Measurements from ENCODE around the gene MORN1.

Gene MORN1

DNA sequence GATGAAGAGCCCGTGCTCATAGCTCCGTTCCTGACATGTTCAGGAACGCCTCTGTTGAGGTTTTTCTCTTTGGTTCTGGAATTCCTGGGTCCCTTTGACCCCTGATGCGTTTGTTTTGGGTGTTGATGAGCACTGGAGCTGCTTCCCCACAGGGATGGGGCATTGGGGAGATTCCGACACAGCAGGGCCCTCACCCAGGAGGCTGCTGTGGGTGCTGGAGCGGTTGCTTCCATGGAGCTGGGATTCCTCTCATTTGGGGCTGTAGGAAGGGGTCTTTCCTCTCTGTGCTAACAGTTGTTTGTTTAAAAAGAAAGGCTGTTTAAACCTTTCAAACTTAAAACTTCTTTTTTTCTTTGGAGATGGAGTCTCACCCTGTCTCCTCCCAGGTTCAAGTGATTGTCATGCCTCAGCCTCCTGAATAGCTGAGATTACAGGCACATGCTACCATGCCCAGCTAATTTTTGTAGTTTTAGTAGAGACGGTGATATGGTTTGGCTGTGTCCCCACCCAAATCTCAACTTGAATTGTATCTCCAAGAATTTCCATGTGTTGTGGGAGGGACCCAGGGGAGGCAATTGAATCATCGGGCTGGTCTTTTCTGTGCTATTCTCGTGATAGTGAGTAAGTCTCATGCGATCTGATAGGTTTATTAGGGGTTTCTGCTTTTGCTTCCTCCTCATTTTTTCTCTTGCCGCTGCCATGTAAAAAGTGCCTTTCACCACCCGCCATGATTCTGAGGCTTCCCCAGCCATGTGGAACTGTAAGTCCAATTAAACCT, 114.4 kb downstream of the MORN1 start:
- TF ChIP-seq, protein P1, sequence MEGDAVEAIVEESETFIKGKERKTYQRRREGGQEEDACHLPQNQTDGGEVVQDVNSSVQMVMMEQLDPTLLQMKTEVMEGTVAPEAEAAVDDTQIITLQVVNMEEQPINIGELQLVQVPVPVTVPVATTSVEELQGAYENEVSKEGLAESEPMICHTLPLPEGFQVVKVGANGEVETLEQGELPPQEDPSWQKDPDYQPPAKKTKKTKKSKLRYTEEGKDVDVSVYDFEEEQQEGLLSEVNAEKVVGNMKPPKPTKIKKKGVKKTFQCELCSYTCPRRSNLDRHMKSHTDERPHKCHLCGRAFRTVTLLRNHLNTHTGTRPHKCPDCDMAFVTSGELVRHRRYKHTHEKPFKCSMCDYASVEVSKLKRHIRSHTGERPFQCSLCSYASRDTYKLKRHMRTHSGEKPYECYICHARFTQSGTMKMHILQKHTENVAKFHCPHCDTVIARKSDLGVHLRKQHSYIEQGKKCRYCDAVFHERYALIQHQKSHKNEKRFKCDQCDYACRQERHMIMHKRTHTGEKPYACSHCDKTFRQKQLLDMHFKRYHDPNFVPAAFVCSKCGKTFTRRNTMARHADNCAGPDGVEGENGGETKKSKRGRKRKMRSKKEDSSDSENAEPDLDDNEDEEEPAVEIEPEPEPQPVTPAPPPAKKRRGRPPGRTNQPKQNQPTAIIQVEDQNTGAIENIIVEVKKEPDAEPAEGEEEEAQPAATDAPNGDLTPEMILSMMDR (IDR thresholded peaks at IDR 0.05; ENCODE audit: insufficient read depth, low read length, poor library complexity, severe bottlenecking), result no peak

DNA sequence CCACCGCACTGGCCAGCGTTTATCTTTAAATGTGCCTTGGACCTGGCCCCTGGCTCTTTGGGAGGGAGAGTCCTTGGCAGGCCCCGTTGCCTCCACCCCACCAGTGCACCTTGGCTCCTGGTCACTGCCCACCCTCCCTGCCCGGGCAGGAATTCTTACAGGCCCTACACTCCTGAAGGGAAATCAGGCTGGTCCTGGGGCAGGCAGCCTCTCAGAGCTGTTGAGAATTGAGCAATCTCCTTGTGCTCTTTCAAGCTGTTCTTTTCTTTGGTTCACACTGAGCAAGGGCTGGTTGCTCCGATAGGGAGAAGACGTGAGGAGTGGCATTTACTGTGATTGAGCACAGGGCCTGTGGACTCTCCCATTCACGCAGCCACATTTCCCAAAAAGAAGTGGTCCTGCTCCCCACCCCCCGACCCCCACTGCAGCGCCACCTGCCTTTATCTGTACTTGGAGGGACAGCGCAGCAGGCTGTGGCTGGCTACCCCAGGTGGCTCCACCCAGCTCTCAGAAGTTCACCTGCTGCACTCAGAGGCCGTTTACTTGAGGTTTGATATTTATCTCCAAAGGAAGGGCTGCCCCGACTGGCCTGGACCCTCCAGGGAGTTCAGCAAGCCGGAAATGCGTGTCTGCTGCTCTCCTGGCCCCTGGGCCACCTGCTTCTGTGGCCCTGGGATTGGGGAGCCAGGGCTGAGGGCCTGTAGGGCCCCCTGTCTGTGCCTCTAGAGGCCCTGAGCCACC, 115.4 kb downstream of the MORN1 start:
- no peaks in the 10 kb centered on the region for H3K27me3 ChIP-seq (replicated peaks; ENCODE audit: control insufficient read depth, insufficient read depth, low read length)
- DNase-seq (ENCODE audit: extremely low read depth, insufficient read length), result no peak
- no peak overlapping the region for H3K4me3 ChIP-seq (replicated peaks; ENCODE audit: low read depth, low read length)
- TF ChIP-seq, protein P1 (IDR thresholded peaks at IDR 0.05; ENCODE audit: insufficient read depth, low read length, poor library complexity, severe bottlenecking), result peak; percentile 7
- peaks cover 6% of the 10 kb centered on the region for H3K36me3 ChIP-seq (ENCODE audit: control insufficient read depth, insufficient read depth, low read length)

More for the DNA sequence above, 114.4 kb downstream of the MORN1 start:
- H3K27me3 ChIP-seq (replicated peaks; ENCODE audit: control insufficient read depth, insufficient read depth, low read length), result no peaks in the 10 kb centered on the region
- H3K4me3 ChIP-seq (replicated peaks; ENCODE audit: low read depth, low read length), result no peak overlapping the region
- peaks cover 6% of the 10 kb centered on the region for H3K36me3 ChIP-seq (ENCODE audit: control insufficient read depth, insufficient read depth, low read length)
- DNase-seq (ENCODE audit: extremely low read depth, insufficient read length), result no peak

DNA sequence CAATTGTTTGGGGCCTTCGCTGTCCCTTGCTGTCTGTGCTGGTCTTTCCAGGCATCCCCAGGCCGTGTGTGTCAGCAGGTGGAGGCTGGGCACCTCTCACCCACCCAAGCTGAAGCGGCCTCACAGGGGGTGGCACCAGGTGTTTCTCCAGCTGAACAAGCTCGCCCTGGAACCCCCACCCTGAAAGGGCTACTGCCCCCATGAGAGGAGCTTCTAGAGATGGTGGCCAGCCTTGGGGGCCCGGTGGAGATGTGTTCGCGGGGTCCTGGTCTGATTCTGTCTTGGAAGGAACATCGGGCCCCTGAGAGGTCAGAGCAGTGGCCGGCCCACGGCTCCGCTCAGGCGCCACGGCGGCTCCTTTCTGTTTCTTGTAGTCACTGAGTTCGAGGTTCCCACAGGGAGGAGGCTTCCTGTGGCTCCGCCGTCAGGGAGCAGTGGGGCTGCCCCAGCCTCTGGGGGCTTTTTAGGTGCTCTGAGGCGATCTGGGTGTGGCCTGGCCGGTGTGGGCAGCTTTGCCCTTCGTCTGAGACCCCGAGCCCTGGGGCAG, 116.4 kb downstream of the MORN1 start:
- no peak for DNase-seq (ENCODE audit: extremely low read depth, insufficient read length)
- H3K36me3 ChIP-seq (ENCODE audit: control insufficient read depth, insufficient read depth, low read length), result peaks cover 6% of the 10 kb centered on the region
- H3K4me3 ChIP-seq (replicated peaks; ENCODE audit: low read depth, low read length), result no peak overlapping the region
- H3K27me3 ChIP-seq (replicated peaks; ENCODE audit: control insufficient read depth, insufficient read depth, low read length), result no peaks in the 10 kb centered on the region
- TF ChIP-seq, protein P1 (IDR thresholded peaks at IDR 0.05; ENCODE audit: insufficient read depth, low read length, poor library complexity, severe bottlenecking), result no peak

DNA sequence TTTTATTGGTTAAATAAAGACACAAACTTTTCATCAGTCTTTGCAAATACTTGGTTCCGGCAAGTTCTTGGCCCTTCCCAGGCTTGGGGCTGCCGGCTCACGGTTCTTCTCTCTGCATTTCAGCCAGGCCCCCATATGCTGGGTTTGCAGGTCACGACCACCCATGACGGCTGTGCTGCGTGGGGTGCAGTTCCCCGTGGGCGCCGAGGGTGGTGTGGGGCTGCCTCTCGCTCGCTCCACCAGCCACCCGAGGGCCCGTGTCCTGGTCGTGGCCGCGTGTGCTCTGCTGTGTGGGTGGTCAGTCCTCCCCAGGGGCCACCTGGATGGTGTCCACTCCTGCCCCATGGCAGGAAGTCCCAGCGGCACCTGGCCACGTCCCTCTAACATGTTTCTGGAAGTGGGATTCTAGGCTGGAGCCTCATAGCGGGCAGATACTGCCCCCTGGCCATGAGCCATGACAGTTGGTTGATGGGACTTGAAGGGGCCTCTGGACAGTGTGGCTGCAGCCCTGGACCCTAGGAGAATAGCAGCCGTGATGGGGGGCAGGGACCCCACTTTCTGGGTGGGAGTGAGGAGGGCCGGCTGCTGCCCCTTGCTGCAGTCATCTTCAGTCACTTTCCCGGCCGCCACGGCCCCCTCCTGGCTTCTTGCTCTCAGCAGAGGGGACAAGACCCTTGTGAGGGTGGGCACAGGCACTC, 117.0 kb downstream of the MORN1 start:
- H3K36me3 ChIP-seq (ENCODE audit: control insufficient read depth, insufficient read depth, low read length), result peaks cover 6% of the 10 kb centered on the region
- TF ChIP-seq, protein P1 (IDR thresholded peaks at IDR 0.05; ENCODE audit: insufficient read depth, low read length, poor library complexity, severe bottlenecking), result no peak
- no peak overlapping the region for H3K4me3 ChIP-seq (replicated peaks; ENCODE audit: low read depth, low read length)
- no peaks in the 10 kb centered on the region for H3K27me3 ChIP-seq (replicated peaks; ENCODE audit: control insufficient read depth, insufficient read depth, low read length)
- no peak for DNase-seq (ENCODE audit: extremely low read depth, insufficient read length)

DNA sequence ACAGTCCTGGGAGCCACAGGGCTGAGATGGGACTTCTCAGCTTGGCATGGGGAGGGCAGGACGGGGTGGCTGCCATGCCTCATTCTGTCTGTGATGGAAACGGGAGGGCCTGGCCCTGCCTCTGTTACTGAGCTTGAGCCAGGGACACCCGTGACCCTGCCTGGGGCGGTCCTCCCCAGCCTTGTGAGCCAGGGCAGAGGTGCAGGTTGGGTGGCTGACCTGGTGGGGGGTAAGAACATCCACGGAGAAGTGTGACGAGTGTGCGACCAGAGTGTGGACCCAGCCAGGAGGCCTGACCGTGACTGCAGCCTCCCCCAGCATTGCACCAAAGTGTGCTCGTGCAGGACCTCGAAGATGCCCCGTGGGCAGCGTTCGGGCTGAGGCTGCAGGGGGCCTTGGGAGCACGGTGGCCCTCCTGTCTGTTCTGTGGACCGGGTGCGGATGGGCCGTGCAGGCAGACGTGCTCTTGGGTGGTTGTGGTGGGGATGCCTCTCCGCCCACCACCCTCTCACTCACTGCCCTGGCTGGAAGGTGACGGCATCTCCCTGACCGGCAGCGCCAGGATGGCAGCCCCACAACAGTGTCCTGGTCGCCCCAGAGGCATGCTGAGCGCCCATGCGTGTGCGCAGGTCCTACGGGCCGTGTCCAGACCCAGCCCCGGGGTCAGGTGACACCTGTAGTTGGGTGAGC, 117.8 kb downstream of the MORN1 start:
- H3K4me3 ChIP-seq (replicated peaks; ENCODE audit: low read depth, low read length), result no peak overlapping the region

More for the DNA sequence above, 117.8 kb downstream of the MORN1 start:
- TF ChIP-seq, protein P1 (IDR thresholded peaks at IDR 0.05; ENCODE audit: insufficient read depth, low read length, poor library complexity, severe bottlenecking), result no peak
- Histone ChIP-seq H3K36me3 (ENCODE audit: control insufficient read depth, insufficient read depth, low read length) (peaks cover 6% of the 10 kb centered on the region), H3K27me3 (replicated peaks; ENCODE audit: control insufficient read depth, insufficient read depth, low read length) (no peaks in the 10 kb centered on the region)
- no peak for DNase-seq (ENCODE audit: extremely low read depth, insufficient read length)

Measured in GM06990 (cell line).